Heart left ventricle (tissue), 13 donors: ENCODE results near the gene CFAP73.

Experiments
- POLR2A ChIP-seq, 2 donors: fragments of 450-650 bp; IDR thresholded peaks; one replicate each; pipeline ENCODE4 v1.6.1; 2017; ENCODE audit warnings: antibody characterized with exemption in 2 of 2, mild to moderate bottlenecking in 2 of 2, moderate library complexity in 2 of 2
- TF ChIP-seq, protein P1 (sequence below), 12 donors: fragments of 200-600 bp; sonication (generic) in 4 of 12; IDR thresholded peaks; one replicate each; pipeline versions ENCODE4 v1.5.0 to v1.8.0; 2018 to 2022; ENCODE audit warnings: antibody characterized with exemption in 12 of 12, mild to moderate bottlenecking in 5 of 12
- donor health status: ischemic (EF 13 %, LVEDD 7.1; RV severe dilation, severe dysfunction).
- donor health status: DM: no; HTN: yes; CAD: no.
- donor health status: DM: no; HTN: no; CAD: no.
- donor health status: ischemic (EF 25% LVEDD 6.9; RV normal size, moderate dysfunction).
- donor health status: ischemic (EF 25% LVEDD 5.7; RV mildly dilated, moderate dysfunction).
- donor health status: ischemic (EF 35%, LVEDD 5.7; RV mildly dilated, moderate dysfunction).
- donor health status: nonischemic (EF 11% LVEDD 7.7; RV severe dilation, severe dysfunction).
- donor health status: DM: yes; HTN: yes; CAD: no.
- donor health status: PGD.
- donor health status: ischemic (EF 29% LVEDD 5.4; RV normal size, mild dysfunction).
- donor health status: nonischemic (EF 23%, LVEDD 6.1; RV moderate dilation, normal function).

DNA sequence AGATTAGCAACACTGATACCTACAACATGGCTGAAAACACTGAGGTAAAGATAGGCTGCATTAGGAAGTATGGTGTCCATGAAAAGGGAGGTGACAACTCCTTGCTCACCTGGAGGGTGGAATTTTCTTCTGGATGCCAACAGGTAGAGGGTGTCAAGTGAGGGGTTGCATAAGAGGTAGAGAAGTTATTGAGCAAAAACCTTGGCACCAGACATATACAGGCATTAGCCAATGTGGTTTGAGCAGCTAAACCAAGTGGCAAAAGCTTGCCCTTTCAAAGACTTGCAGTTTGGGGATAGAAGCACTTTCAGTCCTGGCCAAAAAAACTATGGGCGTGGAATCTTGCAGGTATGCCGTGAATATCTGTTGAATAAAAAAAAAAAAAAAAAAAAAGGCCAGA, 39.8 kb downstream of the CFAP73 start:
- TF ChIP-seq, protein P1, sequence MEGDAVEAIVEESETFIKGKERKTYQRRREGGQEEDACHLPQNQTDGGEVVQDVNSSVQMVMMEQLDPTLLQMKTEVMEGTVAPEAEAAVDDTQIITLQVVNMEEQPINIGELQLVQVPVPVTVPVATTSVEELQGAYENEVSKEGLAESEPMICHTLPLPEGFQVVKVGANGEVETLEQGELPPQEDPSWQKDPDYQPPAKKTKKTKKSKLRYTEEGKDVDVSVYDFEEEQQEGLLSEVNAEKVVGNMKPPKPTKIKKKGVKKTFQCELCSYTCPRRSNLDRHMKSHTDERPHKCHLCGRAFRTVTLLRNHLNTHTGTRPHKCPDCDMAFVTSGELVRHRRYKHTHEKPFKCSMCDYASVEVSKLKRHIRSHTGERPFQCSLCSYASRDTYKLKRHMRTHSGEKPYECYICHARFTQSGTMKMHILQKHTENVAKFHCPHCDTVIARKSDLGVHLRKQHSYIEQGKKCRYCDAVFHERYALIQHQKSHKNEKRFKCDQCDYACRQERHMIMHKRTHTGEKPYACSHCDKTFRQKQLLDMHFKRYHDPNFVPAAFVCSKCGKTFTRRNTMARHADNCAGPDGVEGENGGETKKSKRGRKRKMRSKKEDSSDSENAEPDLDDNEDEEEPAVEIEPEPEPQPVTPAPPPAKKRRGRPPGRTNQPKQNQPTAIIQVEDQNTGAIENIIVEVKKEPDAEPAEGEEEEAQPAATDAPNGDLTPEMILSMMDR (IDR thresholded peaks at IDR 0.05) = no peak
- TF ChIP-seq POLR2A (IDR thresholded peaks at IDR 0.05) = no peak
